Spleen (tissue), 11 donors: ENCODE data around the gene IL9. TPM values are rescaled to one million over a fixed set of nuclear protein-coding genes. Genes with fewer than 3 reads are reported as not detected.

ENCODE experiments used
- DNase-seq: peaks from one replicate; pipeline ENCODE4 v3.0.0-alpha.2; 2020
- H3K27ac ChIP-seq, 8 donors: fragments of 200-600 bp; sonication (generic) in 7 of 8; 1 replicate in 4 of 8; 2 replicates in 4 of 8; pipeline versions ENCODE4 v1.5.0 to v1.8.0; 2016 to 2021; ENCODE audit warnings: inconsistent platforms in 4 of 8, mild to moderate bottlenecking in 4 of 8, moderate library complexity in 1 of 8
- H3K27me3 ChIP-seq, 7 donors: fragments of 200-600 bp; sonication (generic) in 6 of 7; replicated peaks in 1 of 7; 1 replicate in 4 of 7; 2 replicates in 3 of 7; pipeline versions ENCODE4 v1.5.0 to v1.8.0; 2016 to 2021; ENCODE audit warnings: inconsistent platforms in 3 of 7, mild to moderate bottlenecking in 1 of 7
- H3K36me3 ChIP-seq, 6 donors: fragments of 200-600 bp; sonication (generic) in 5 of 6; 1 replicate in 4 of 6; 2 replicates in 2 of 6; pipeline versions ENCODE4 v1.5.0 to v1.8.0; 2016 to 2021; ENCODE audit warnings: inconsistent platforms in 2 of 6
- H3K4me1 ChIP-seq, 6 donors: fragments of 200-600 bp; sonication (generic) in 5 of 6; 1 replicate in 3 of 6; 2 replicates in 3 of 6; pipeline versions ENCODE4 v1.5.0 to v1.8.0; 2016 to 2021; ENCODE audit warnings: inconsistent platforms in 3 of 6
- H3K4me3 ChIP-seq, 8 donors: fragments of 200-600 bp; sonication (generic) in 7 of 8; 1 replicate in 4 of 8; 2 replicates in 4 of 8; pipeline versions ENCODE4 v1.5.0 to v1.8.0; 2016 to 2021; ENCODE audit warnings: inconsistent platforms in 4 of 8, mild to moderate bottlenecking in 4 of 8, moderate library complexity in 2 of 8
- H3K9me3 ChIP-seq, 8 donors: fragments of 200-600 bp; sonication (generic) in 7 of 8; 1 replicate in 4 of 8; 2 replicates in 4 of 8; pipeline versions ENCODE4 v1.5.0 to v1.8.0; 2016 to 2021; ENCODE audit warnings: inconsistent platforms in 4 of 8
- CTCF ChIP-seq, 11 experiments: fragments of 200-600 bp in 7 of 11; fragments of 450-650 bp in 4 of 11; sonication (generic) in 4 of 11; IDR thresholded peaks in 8 of 11; conservative IDR thresholded peaks in 3 of 11; 1 replicate in 7 of 11; 2 replicates in 4 of 11; pipeline versions ENCODE4 v1.4.0 to v1.8.0; 2016 to 2021; ENCODE audit warnings: antibody characterized with exemption in 11 of 11, inconsistent platforms in 4 of 11, mild to moderate bottlenecking in 1 of 11
- POLR2A ChIP-seq, 3 donors: fragments of 450-650 bp; IDR thresholded peaks; one replicate each; pipeline ENCODE4 v1.5.1; 2017; ENCODE audit warnings: antibody characterized with exemption in 3 of 3, mild to moderate bottlenecking in 1 of 3
- POLR2AphosphoS5 ChIP-seq, 3 donors: sonication (generic); formaldehyde crosslinking; IDR thresholded peaks; one replicate each; pipeline ENCODE4 v1.5.1; 2017; ENCODE audit warnings: antibody characterized with exemption in 3 of 3
- WGBS, 5 donors: extraction: QIAGEN DNeasy Blood & Tissue Kit in 3 of 5; methylation state at CpG; one replicate each; pipeline versions ENCODE4 v1.1.5 to v1.1.7; 2013 to 2018; 5-methylcytosine and 5-hydroxymethylcytosine counted together
- intact Hi-C: fragments of 100-400 bp; cut with DNase I; formaldehyde crosslinking; loops from one replicate; pipeline ENCODE4 v1.15.0; 2023; ENCODE audit warnings: low total_unique reads
- polyA plus RNA-seq, 3 donors: library from polyadenylated mRNA; stranded (reverse); fragments of 200-250 nt; gene quantifications; one replicate each; pipeline ENCODE4 v1.2.1, GENCODE V29; 2013
- total RNA-seq, 7 donors: library from RNA; depleted of rRNA in 3 of 7; stranded (reverse); fragments of >200 nt in 3 of 7; fragmentation: NEBNext Ultra II Directional in 4 of 7; extraction: Animal tissue kit (Norgen Biotek cat#: 25700) in 4 of 7; gene quantifications; one replicate each; pipeline versions ENCODE4 v1.1.0 to v1.2.1, GENCODE V29; 2016 to 2021
- donor health status: healthy with polysubstance abuse.
- donor health status: DM: no; HTN: no; CAD: no; lungs with moderate emphysema.
- donor health status: DM: no; HTN: no; CAD: no.
- donor health status: Bipolar disorder and iron deficiency.
- donor health status: healthy.
- donor health status: DM: no; HTN: no; CAD: no.
- donor health status: DM: yes; HTN: yes; CAD: no.

IL9 gene
- total and polyA plus RNA-seq, 10 donors, result not detected

GRCh38 chr5:135843571-135844337 lies 51.9 kb downstream of the IL9 start:
- no peak overlapping the region for H3K4me3 ChIP-seq
- no peak for TF ChIP-seq CTCF (IDR thresholded peaks at IDR 0.05 in 8 of 11, conservative IDR thresholded peaks at IDR 0.05 in 3 of 11)
- TF ChIP-seq POLR2AphosphoS5 (IDR thresholded peaks at IDR 0.05), result no peak
- no peak for TF ChIP-seq POLR2A (IDR thresholded peaks at IDR 0.05)
- intact Hi-C loops, result no loop called here
- H3K27me3 ChIP-seq, result peaks cover 0 to 32% (median 0%) of the 10 kb centered on the region in 7 donors
- 68 to 87% (median 85%) methylated on average over 4 to 6 of the region's 6 CpGs for WGBS, 5 donors
- H3K27ac ChIP-seq, result no peak overlapping the region
- peaks cover 0 to 8% (median 2%) of the 10 kb centered on the region in 8 donors for H3K9me3 ChIP-seq
- no peaks in the 10 kb centered on the region for H3K4me1 ChIP-seq
- no peak for DNase-seq
- H3K36me3 ChIP-seq, result no peaks in the 10 kb centered on the region

GRCh38 chr5:135842737-135843136 lies 52.9 kb downstream of the IL9 start:
- Histone ChIP-seq H3K9me3 (peaks cover 0 to 17% (median 11%) of the 10 kb centered on the region in 8 donors), H3K4me3 (no peak overlapping the region), H3K4me1 (no peaks in the 10 kb centered on the region), H3K36me3 (no peaks in the 10 kb centered on the region), H3K27me3 (peaks cover 0 to 32% (median 0%) of the 10 kb centered on the region in 7 donors), H3K27ac (no peak overlapping the region)
- TF ChIP-seq POLR2AphosphoS5 (IDR thresholded peaks at IDR 0.05), result no peak
- no peak for TF ChIP-seq POLR2A (IDR thresholded peaks at IDR 0.05)
- TF ChIP-seq CTCF (IDR thresholded peaks at IDR 0.05 in 8 of 11, conservative IDR thresholded peaks at IDR 0.05 in 3 of 11), result no peak
- DNase-seq, result no peak
- intact Hi-C loops, result no loop called here
- WGBS, 5 donors, result 69 to 90% (median 74%) methylated on average over 4 of the region's 4 CpGs

Other genes starting within 250 kb of the IL9 start
- gene SLC25A48, start 61.2 kb downstream of the IL9 start, total RNA-seq, result under 1 TPM in 2 of 7 donors, not detected in 5; 0.33 to 0.66 TPM
- gene SLC25A48, start 61.2 kb downstream of the IL9 start, polyA plus RNA-seq, result under 1 TPM in 1 of 3 donors, not detected in 2; 0.06 TPM
- gene LECT2, start 59.1 kb upstream of the IL9 start, total RNA-seq, result not detected
- gene LECT2, start 59.1 kb upstream of the IL9 start, polyA plus RNA-seq, result not detected
- 100 to 1,000 TPM; 126 to 214 (median 157) TPM for gene TGFBI, start 133.1 kb upstream of the IL9 start, total RNA-seq
- gene TGFBI, start 133.1 kb upstream of the IL9 start, polyA plus RNA-seq, result 10 to 100 TPM; 31.0 to 59.5 (median 56.9) TPM
- gene SMAD5, start 237.0 kb upstream of the IL9 start, total RNA-seq, result 10 to 100 TPM; 50.1 to 70.4 (median 55.4) TPM
- gene SMAD5, start 237.0 kb upstream of the IL9 start, polyA plus RNA-seq, result 1 to 10 TPM; 5.3 to 9.5 (median 5.8) TPM